Stimulated activated naive CD4-positive, alpha-beta T cell (primary cell): Measurements from ENCODE around the gene OGDH.
"Not testable (repeated sequence)": the region's sequence is repeated elsewhere in the genome, so short reads cannot be mapped to it uniquely, and the experiment has no call there.

ENCODE experiments used
- DNase-seq, 6 experiments: peaks; one replicate each; lab custom pipeline; 2025; lab: John Stamatoyannopoulos, UW

OGDH gene

DNA sequence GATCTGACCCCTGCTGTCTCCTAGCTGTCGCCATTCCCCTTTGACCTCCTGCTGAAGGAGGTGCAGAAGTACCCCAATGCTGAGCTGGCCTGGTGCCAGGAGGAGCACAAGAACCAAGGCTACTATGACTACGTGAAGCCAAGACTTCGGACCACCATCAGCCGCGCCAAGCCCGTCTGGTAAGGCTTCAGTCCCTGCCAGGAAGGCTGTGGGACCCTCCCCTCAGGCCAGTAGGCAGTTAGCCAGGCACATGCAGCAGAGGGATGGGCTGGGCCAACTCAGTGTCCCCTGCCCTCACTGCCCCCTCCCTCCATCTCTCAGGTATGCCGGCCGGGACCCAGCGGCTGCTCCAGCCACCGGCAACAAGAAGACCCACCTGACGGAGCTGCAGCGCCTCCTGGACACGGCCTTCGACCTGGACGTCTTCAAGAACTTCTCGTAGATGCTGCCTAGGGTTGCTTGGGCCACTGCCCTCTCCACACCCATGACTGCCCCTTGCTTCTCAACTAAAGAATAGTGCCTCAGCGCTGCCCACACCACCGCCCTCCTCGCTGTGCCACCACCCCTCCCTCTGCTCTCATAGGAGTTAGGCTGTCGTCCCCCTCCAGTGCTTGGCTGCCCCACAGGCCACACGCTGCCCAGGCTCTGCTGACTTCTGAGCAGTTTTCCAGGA, 101.3 kb downstream of the OGDH start:
- DNase-seq, result no peak

DNA sequence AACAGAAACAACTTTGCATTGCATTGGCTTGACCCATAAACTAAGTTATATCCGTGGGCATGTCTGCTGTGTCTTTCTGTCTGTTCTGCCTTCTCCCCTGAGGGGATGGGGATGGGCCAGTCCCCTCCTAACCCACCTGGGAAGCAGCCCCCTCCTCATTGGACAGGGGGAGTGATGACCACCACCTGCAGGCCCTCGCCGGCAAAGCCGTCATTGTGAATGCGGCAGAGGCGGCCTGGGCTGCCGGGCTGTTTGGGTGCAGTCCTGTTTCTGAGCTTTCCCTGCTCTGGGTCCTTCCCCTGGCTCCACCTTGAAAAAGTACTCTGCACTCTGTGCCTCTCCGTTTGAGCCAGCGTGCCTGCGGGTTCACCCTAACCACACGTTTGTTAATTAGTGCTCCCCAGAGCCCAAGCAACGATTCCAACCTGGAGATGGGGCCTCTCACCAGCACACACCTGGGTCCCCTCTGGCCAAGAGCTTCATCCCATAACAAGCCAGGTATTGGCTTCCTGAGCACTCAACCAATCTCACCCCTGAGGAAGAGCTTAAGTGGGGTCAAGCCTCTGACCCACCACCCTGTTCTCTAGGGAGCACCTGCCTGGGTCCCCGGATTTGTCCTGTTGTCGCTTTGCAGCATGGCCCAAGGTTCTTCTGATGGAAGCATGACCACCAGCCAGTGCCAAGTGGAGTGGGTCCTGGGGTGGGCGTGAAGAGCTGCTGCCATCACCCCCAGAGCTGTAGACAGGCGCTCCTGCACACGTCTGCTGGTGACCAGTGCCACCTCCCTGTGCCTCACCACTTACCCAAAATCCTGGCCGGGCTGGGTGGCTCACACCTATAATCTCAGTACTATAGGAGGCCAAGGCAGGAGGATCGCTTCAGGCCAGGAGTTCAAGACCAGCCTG, 102.8 kb downstream of the OGDH start:
- no peak for DNase-seq

DNA sequence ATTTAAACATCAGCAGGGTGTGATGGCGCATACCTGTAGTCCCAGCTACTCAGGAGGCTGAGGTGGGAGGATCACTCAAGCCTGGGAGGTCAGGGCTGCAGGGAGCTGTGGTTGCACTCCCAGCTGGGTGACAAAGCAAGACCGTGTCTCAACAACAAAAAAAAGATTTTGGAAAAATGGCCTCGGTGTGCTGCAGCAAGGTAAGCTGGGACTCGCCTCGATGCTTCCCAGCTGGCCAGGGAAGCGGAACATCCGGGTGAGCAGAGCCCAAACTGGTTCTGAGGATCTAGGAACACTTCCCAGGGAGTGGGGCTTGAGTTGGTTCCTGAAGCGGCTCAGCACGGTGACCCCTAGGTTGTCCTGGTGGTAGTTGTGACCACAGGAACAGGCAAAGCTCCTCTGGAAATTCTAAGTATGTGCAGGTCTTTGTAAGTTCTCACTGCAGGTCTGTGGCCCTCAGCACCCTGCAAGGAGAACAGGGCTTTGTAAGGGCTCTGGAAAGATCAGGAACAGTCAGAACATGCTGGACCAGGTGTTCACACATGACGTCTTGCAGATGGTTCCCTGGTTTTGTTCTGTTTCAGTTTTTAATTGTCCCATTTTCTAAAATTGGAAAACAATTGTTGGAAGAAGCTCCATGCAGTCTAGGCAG, 103.6 kb downstream of the OGDH start:
- DNase-seq, result no peak

DNA sequence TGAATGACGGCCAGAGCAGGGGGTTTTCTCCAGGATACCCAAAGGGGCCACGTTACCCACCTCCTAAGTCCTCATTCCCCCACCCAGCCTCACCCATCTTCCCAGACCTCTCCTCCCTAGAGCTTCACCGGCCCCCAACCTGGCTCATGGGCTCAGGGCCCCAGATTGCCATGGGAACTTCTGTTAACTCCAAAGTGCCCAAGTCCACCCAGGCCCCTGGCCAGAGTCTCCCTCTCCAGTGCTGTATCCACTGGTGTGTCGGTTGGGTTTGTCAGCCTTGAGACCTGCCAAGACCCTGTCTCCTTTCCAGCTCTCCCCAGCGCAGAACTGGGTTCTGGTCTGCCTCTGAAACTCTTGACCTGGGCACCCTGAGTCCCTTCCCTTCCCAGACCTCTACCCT, 105.1 kb downstream of the OGDH start:
- no peak for DNase-seq

DNA sequence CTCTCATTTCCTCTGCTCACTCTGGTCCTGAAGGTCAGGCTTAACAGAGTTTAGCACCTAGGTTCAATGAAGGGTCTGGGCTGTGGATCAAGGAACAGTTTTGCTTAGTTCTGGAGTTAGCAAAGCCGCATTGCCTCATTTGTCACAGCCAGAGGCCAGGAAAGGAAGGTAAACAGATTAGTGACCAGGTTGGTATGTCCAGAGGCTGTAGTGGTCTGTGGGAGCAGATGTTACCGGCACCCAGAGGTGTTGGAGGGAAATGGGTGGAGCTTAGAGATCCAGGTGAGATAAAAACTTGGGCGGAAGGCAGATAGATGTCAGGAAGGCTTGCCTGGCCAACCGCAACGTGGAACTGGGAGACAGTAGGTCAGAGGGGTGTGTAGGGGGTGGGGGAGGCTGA, 105.6 kb downstream of the OGDH start:
- DNase-seq, result no peak

DNA sequence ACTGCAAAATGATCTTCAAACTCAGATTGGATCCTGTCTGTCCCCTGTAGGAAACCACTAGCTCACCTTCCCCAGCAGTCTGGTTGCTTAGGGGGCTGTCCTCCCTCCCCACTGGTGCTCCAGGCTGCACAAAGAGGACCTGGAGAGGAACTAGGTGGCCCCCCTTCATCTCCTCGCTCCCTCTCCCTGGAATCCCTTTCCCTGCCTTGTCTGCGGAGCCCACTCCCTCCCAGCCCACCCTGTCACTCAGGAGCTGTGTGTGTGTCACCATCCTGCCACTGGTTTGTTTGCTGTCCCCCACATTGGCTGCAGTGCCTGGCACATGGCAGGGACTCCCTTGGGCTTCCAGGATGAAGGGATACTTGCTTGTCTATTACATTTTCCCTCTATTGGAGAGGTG, 106.7 kb downstream of the OGDH start:
- no peak for DNase-seq

DNA sequence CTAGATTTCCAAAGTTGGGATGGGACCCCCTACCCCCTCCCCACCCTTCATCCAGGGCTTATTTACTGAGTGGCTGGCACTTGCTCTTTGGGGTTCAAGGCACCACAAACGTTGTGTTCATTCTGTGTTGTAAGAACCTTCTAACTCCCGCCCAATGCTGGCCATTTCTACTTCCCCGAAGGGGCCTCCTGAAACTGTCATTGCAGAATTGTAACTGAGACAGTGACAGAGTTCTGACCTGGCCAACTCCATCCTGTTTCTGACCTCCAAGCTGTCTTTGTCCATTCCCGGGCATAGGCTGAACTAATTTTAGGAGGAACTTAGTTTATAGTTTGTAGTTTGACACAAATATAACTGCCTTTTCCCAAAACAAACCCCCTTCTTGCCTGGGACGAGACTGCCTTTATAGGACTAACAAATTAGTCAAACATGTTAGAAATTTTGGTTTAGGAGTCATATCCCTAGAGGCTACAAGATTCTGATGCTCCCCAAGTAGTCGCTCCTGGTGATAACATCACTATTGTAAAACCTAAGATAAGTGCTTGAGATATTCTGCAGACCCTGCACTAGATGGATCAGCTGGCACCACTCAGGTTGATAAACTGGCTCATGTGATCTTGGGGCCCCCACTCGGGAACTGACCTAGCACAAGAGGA, 107.4 kb downstream of the OGDH start:
- no peak for DNase-seq

DNA sequence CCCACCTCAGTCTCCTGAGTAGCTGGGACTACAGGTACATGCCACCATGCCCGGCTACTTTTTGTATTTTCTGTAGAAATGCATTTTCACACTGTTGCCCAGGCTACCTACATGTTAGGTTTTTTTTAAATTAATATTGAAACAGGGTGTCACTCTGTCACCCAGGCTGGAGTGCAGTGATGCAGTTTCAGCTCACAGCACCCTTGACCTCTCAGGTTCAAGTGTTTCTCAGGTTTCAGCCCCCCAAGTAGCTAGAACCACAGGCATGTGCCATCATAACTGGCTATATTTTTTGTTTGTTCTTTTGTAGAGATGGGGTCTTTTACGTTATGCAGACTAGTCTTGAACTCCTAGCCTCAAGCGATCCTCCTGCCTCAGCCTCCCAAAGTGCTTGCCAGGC, 109.8 kb downstream of the OGDH start:
- DNase-seq, result no peak

DNA sequence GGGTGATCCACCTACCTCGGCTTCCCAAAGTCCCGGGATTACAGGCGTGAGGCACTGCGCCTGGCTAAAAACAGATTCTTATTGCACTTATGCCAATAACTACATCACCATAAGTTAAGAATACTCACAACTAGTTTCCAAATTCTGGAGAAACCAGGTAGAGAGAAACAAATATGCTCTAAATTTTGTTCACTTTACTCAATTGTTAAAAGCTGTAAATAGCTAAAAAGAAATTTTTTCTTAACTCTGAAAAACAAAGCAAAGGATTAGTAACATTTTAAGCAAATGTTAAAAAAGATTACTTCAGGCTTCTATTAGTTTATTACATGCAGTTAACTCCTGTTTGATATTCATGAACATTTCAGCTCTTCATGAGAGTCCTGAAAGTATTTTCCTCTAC, 113.9 kb downstream of the OGDH start:
- DNase-seq, result no peak

DNA sequence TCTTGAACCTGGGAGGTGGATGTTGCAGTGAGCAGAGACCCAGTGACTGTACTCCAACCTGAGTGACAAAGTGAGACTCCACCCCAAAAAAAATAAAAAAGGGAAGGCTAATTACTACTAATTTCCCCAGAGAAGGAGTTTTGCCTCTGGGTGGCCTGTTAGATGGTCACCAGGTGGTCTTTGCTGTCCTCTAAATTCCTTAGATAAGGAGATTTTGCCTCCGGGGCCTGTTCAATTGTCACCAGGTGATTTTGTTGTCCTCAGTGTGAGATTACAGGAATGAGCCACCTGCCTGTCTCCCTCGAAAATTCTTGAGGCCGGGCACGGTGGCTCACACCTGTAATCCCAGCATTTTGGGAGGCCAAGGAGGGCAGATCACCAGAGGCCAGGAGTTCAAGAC, 117.8 kb downstream of the OGDH start:
- DNase-seq, result no peak

DNA sequence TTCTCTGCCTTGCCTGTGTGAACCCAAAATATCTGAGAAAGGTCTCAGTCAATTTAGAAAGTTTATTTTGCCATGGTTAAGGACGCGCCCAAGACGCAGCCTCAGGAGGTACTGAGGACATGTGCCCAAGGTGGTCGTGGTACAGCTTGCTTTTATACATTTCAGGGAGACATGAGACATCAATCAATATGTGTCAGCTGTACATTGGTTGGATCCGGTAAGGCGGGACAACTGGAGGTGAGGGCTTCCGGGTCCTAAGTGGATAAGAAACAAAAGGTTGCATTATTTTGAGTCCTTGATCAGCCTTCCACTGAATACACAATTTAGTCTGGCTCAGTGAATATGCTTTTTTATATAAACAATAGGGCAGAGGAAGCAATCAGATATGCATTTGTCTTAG, 119.8 kb downstream of the OGDH start:
- not testable (repeated sequence) for DNase-seq

DNA sequence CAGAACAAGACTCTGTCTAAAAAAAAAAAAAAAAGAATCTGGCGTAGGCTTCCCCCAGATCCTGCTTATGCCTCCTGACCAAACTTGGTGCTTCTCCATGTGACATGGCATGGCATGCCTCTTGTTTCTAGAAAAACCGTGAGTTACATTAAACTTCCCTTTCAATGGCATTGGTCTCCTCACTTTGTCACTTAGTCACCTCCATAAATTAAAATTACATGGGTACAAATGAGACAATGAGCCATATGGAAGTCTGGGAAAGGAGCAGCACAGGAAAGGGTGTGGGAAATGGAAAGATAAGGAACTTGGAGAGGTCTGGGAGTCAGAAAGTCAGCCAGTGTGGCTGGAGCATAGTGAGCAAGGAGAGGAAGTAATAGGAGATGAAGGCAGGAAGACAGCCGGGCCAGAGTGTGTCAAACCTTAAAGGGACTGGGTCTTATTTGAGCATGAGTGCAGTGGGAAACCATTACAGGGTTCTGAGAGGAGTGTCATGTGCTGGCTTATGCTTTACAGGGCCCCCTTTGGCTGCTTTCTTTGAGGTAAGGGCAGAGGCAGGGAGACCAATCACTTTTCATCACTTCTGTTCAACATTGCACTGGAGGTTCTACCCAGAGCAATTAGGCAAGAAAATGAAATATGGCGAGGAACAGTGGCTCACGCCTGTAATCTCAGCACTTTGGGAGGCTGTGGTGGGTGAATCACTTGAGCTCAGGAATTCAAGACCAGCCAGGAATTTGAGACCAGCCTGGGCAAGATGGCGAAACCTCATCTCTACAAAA, 120.9 kb downstream of the OGDH start:
- DNase-seq, result no peak

DNA sequence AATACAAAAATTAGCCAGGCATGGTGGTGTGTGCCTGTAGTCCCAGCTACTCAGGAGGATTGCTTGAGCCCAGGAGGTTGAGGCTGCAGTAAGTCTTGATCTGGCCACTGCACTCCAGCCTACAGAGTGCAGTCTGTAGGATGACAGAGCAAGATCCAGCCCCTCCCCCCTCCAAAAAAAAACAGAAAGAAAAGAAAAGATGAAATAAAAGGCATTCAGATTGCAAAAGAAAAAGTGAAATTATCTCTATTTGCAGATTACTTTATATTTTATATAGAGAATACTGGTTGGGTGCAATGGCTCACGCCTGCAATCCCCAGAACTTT, 121.5 kb downstream of the OGDH start:
- DNase-seq, result no peak

DNA sequence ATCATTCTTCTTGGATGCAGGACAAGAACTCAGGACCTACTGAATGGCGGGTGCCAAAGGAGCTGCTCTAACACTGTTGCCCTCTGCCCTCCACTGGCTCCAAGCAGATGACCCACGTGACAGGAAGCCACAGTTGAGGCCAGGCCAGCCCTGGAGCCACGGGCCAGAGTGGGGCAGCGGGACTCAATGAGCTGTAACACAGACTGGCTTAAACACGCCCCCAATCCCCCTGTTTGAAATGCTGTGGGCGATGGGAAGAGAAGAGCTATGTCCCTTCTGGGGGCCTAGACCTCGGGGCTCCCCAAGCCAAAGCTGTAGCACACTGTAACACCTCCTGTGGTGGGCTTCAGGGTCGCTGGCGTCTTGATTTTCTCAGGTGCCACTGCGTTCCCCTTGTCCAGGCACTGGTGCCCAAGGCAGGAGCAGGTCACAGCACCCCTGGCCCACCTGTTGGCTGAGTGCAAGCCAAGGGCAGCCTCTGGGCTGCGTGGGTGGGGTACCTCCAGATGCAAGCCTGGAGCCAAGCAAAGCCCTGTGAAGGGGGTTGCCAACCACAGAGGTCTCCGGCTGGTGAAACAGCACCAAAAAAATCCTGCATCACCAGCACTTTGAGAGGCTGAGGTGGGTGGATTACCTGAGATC, 123.6 kb downstream of the OGDH start:
- DNase-seq, result no peak

DNA sequence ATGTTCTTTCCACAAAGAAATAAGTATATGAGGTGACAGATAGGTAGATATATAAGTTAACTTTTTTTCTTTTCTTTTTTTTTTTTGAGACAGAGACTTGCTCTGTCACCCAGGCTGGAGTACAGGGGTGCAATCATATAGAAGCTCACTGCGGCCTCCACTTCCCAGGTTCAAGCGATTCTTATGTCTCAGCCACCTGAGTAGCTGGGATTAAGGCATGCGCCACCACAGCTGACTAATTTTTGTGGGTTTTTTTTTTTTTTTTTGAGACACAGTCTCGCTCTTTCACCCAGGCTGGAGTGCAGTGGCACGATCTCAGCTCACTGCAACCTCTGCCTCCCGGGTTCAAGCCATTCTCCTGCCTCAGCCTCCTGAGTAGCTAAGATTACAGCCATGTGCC, 126.5 kb downstream of the OGDH start:
- not testable (repeated sequence) for DNase-seq

DNA sequence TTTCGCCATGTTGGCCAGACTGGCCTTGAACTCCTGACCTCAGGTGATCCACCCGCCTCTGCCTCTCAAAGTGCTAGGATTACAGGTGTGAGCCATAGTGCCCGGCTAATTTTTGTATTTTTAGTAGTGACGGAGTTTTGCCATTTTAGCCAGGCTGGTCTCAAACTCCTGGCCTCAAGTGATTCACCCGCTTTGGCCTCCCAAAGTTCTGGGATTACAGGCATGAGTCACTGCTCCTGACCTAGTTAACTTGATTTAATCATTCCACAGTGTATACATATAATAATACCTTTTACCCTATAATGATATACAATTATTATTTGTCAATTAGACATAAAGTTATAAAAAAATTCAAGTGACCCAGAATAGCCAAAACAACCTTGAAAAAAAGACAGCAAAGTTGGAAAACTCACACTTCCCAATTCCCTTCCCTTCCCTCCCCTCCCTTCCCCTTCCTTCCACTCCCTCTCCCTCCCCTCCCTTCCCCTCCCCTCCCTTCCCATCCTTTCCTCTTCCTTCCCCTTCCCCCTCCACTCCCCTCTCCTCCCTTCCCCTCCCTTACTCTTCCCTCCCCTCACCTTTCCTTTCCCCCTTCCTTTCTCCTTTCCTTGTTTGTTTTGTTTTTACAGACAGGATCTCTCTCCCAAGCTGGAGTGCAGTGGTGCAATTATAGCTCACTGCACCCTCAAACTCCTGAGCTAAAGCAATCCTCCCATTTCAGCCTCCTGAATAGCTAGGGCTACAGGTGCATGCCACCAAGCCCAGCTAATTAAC, 127.5 kb downstream of the OGDH start:
- no peak for DNase-seq

DNA sequence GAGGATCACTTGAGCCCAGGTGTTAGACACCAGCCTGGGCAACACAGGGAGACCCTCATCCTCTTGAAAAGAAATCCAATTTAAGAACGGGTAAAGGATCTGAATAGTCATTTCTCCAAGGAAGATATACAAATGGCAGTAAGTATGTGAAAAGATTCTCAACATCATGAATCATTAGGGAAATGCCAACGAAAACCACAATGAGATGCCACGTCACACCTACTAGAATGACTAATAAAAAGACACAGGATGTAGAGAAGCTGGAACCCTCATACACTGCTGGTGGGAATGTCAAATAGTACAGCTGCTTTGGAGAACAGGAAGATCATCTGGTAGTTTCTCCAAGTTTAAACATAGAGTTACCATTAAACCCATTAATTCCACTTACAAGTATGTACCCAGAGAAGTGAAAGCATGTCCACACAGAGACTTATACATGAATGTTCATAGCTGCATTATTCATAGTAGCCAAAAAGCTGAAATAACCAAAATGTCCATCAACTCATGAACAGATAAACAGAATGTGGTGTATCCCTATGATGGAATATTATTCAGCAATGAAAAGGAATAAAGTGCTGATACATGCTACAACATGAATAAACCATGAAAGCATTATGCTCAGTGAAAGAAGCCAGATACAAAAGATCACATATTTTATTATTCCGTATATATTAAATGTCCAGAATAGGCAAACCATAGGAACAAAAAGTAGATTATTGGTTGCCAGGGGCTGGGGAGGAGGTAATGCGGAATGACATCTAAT, 129.2 kb downstream of the OGDH start:
- no peak for DNase-seq

DNA sequence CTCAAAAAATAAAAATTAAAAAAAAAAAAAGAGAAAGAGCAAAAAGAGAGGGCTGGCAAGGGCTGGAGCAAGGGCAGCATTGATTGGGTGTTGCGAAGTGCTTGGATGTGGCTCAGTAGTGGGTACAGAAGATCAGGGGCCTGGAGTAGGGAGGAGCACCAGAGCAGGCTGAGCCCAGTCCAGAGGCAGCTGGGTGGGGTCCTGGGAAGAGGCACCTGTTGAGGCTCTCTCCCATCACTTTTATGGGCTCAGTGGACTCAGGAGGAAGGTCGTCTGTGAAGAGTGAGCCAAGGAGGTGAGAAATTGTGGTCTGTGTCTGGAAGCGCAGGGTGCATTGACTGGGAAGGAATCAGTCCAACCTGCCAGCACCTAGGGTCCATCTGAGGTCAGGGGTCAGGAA, 130.5 kb downstream of the OGDH start:
- no peak for DNase-seq

DNA sequence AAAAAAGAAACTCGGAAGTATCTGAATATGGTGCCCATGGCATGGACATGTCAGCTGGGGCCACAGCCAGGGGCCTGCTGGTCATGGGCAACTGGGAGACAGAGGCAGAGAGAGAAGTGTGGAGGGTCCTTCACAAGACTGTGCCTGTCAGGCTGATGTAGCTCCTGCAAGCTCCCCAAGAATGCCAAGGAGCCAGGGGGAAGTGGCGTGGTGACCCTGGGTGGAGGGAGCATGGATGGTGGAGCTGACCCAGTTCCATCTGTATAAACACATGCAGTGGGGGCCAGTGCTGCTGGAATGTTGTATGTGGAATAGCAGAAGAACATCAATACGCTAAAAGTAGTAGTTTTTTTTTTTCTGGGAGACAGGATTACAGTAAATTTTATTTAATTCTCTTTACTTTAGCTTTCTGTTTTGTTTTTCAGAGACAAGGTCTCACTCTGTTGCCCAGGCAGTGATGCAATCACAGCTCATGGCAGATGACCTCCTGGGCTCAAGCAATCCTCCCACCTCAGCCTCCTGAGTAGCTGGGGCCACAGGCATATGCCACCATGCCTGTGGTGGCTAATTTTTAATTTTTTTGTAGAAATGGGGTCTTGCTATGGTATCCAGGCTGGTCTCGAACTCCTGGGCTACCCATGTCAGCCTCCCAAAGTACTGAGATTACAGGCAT, 131.8 kb downstream of the OGDH start:
- DNase-seq, result no peak
